Breast epithelium (tissue), 4 donors: ENCODE data around the gene SOCS1. TPM values are rescaled to one million over a fixed set of nuclear protein-coding genes. Genes with fewer than 3 reads are reported as not detected.

ENCODE experiments used
- DNase-seq, 2 donors: peaks; one replicate each; pipeline ENCODE4 v3.0.0-alpha.2; 2019; ENCODE audit warnings: low spot score in 2 of 2
- H3K27ac ChIP-seq, 2 donors: fragments of 200-600 bp; sonication (generic) in 1 of 2; one replicate each; pipeline ENCODE4 v1.5.1; 2016 to 2019; ENCODE audit warnings: mild to moderate bottlenecking in 1 of 2
- H3K27me3 ChIP-seq, 2 donors: fragments of 200-600 bp; sonication (generic) in 1 of 2; one replicate each; pipeline versions ENCODE4 v1.5.1 to v1.6.0; 2017 to 2019; ENCODE audit warnings: control low read depth in 1 of 2, mild to moderate bottlenecking in 1 of 2
- H3K36me3 ChIP-seq: fragments of 200-600 bp; one replicate; pipeline ENCODE4 v1.5.1; 2019
- H3K4me1 ChIP-seq, 2 donors: fragments of 200-600 bp; sonication (generic); one replicate each; pipeline ENCODE4 v1.5.1; 2016 to 2019; ENCODE audit warnings: control low read depth in 1 of 2
- H3K4me3 ChIP-seq, 3 donors: fragments of 200-600 bp; sonication (generic); 1 replicate in 2 of 3; 2 replicates in 1 of 3; pipeline ENCODE4 v1.5.1; 2016 to 2019; ENCODE audit warnings: mild to moderate bottlenecking in 3 of 3, moderate library complexity in 2 of 3
- H3K9me3 ChIP-seq, 2 donors: fragments of 200-600 bp; sonication (generic) in 1 of 2; one replicate each; pipeline ENCODE4 v1.5.1; 2016 to 2019; ENCODE audit warnings: control low read depth in 1 of 2
- CTCF ChIP-seq, 3 donors: fragments of 450-650 bp; IDR thresholded peaks; one replicate each; pipeline ENCODE4 v1.5.1; 2016 to 2017; ENCODE audit warnings: antibody characterized with exemption in 3 of 3, mild to moderate bottlenecking in 3 of 3, moderate library complexity in 3 of 3
- POLR2A ChIP-seq: fragments of 450-650 bp; IDR thresholded peaks from one replicate; pipeline ENCODE4 v1.6.1; 2016; ENCODE audit warnings: antibody characterized with exemption, mild to moderate bottlenecking, moderate library complexity
- POLR2AphosphoS5 ChIP-seq, 3 donors: sonication (generic); formaldehyde crosslinking; IDR thresholded peaks; one replicate each; pipeline ENCODE4 v1.6.1; 2017; ENCODE audit warnings: antibody characterized with exemption in 3 of 3
- intact Hi-C: fragments of 100-400 bp; cut with DNase I; formaldehyde crosslinking; loops from one replicate; pipeline ENCODE4 v1.15.1; 2023; ENCODE audit warnings: low total_unique reads
- total RNA-seq, 3 donors: library from RNA; depleted of rRNA; stranded (reverse); fragments of >200 nt; gene quantifications; one replicate each; pipeline ENCODE4 v1.1.0, GENCODE V29; 2016

Gene SOCS1
- total RNA-seq, 3 donors from 2014 or later = 4.1 to 9.0 (median 5.6) TPM

- Histone ChIP-seq H3K27me3 (no peaks in the 10 kb centered on the region), H3K36me3 (no peaks in the 10 kb centered on the region), H3K9me3 (no peaks in the 10 kb centered on the region), H3K4me3 (no peak overlapping the region), H3K27ac (no peak overlapping the region), H3K4me1 (no peaks in the 10 kb centered on the region)
- DNase-seq = no peak
- TF ChIP-seq POLR2AphosphoS5 (IDR thresholded peaks at IDR 0.05) = no peak
- intact Hi-C loops = no loop called here
These were observed 19.0 kb upstream of the SOCS1 start for GRCh38 chr16:11274964-11275363.

- Histone ChIP-seq H3K27ac (no peak overlapping the region), H3K4me3 (no peak overlapping the region), H3K4me1 (no peaks in the 10 kb centered on the region), H3K36me3 (no peaks in the 10 kb centered on the region), H3K27me3 (no peaks in the 10 kb centered on the region), H3K9me3 (no peaks in the 10 kb centered on the region)
- TF ChIP-seq POLR2AphosphoS5 (IDR thresholded peaks at IDR 0.05) (no peak), POLR2A (no peak), CTCF (IDR thresholded peaks at IDR 0.05) (no peak)
- no peak for DNase-seq
- intact Hi-C loops = no loop called here
These were observed 17.8 kb upstream of the SOCS1 start for GRCh38 chr16:11273721-11274324.

- H3K36me3 ChIP-seq = no peaks in the 10 kb centered on the region
- H3K9me3 ChIP-seq = no peaks in the 10 kb centered on the region
- no peaks in the 10 kb centered on the region for H3K27me3 ChIP-seq
- intact Hi-C loops = no loop called here
- no peaks in the 10 kb centered on the region for H3K4me1 ChIP-seq
- DNase-seq = no peak
- no peak within 1 kb of the TSS for H3K4me3 ChIP-seq
- no peak within 1 kb of the TSS for H3K27ac ChIP-seq
- TF ChIP-seq POLR2AphosphoS5 (IDR thresholded peaks at IDR 0.05) (no peak), CTCF (IDR thresholded peaks at IDR 0.05) (no peak), POLR2A (no peak)
These were observed 17.1 kb upstream of the SOCS1 start, which contains the start of gene PRM3 for GRCh38 chr16:11272921-11273720. Gene PRM3 (minus strand): TSS chr16:11273629. CDS start chr16:11273595, 34 bp downstream.

- intact Hi-C loops = no loop called here
- H3K27ac ChIP-seq = no peak overlapping the region
- DNase-seq = no peak
- no peak for TF ChIP-seq POLR2A
- TF ChIP-seq CTCF (IDR thresholded peaks at IDR 0.05) = no peak
- TF ChIP-seq POLR2AphosphoS5 (IDR thresholded peaks at IDR 0.05) = no peak
- no peaks in the 10 kb centered on the region for H3K27me3 ChIP-seq
- no peak overlapping the region for H3K4me3 ChIP-seq
- H3K4me1 ChIP-seq = no peaks in the 10 kb centered on the region
- H3K36me3 ChIP-seq = no peaks in the 10 kb centered on the region
- no peaks in the 10 kb centered on the region for H3K9me3 ChIP-seq
These were observed 16.5 kb upstream of the SOCS1 start for GRCh38 chr16:11272484-11272883.

- no peak for DNase-seq
- H3K4me3 ChIP-seq = no peak overlapping the region
- no peaks in the 10 kb centered on the region for H3K27me3 ChIP-seq
- no peak overlapping the region for H3K27ac ChIP-seq
- H3K9me3 ChIP-seq = no peaks in the 10 kb centered on the region
- TF ChIP-seq POLR2AphosphoS5 (IDR thresholded peaks at IDR 0.05) (no peak), CTCF (IDR thresholded peaks at IDR 0.05) (no peak), POLR2A (no peak)
- H3K4me1 ChIP-seq = no peaks in the 10 kb centered on the region
- no peaks in the 10 kb centered on the region for H3K36me3 ChIP-seq
- intact Hi-C loops = no loop called here
These were observed 15.6 kb upstream of the SOCS1 start for GRCh38 chr16:11271610-11272009.
